NCI-H146 (cell line): ENCODE measurements around the gene LCA5L.
A peak's percentile ranks its signal among the peaks of the same experiment; 100 is the strongest.
"Not testable (repeated sequence)": the region's sequence is repeated elsewhere in the genome, so short reads cannot be mapped to it uniquely, and the experiment has no call there.

Experiments used
- DNase-seq: peaks from one replicate; lab custom pipeline; 2025; lab: John Stamatoyannopoulos, UW

Gene LCA5L

GRCh38 chr21:39387461-39388037 lies 58.0 kb downstream of the LCA5L start:
- peak; percentile 87 for DNase-seq

DNA sequence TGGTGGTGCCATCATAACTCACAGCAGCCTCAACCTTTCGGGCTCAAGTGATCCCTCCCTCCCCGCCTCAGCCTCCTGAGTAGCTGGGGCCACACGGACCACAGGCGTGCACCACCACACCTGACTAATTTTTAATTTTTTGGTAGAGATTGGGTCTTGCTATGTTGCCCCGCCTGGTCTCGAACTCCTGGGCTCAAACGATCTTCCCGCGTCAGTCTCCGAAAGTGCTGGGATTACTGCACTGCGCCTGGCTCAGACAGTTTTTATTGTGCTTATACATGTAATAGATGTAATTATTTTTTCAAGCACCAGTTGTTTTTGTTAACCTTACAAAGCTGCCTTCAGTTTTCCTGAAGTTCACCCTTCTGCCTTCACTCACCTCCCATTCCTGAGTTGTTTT lies 58.7 kb downstream of the LCA5L start:
- no peak for DNase-seq

GRCh38 chr21:39386194-39386593 lies 59.4 kb downstream of the LCA5L start:
- no peak for DNase-seq

- DNase-seq, result no peak
These were observed 60.1 kb downstream of the LCA5L start for GRCh38 chr21:39385299-39386145.

GRCh38 chr21:39384674-39385298 lies 60.8 kb downstream of the LCA5L start:
- no peak for DNase-seq

DNA sequence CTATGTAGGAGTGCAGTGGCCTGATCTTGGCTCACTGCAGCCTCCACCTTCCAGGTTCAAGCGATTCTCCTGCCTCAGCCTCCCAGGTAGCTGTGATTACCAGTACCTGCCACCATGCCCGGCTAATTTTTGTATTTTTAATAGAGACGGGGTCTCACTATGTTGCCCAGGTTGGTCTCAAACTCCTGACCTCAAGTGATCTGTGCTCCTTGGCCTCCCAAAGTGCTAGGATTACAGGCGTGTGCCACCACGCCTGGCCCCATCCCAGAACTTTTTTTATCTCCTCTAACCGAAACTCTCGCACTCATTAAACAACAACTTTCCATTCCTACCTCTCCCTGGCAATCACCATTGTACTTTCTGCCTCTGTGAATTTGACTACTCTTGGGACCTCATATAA lies 63.5 kb downstream of the LCA5L start:
- not testable (repeated sequence) for DNase-seq

- DNase-seq, result no peak
These were observed 64.6 kb downstream of the LCA5L start for GRCh38 chr21:39381009-39381408.

- DNase-seq, result peak; percentile 87
These were observed 65.3 kb downstream of the LCA5L start for GRCh38 chr21:39379986-39380891.

- DNase-seq, result no peak
These were observed 68.0 kb downstream of the LCA5L start for GRCh38 chr21:39377444-39378050.

DNA sequence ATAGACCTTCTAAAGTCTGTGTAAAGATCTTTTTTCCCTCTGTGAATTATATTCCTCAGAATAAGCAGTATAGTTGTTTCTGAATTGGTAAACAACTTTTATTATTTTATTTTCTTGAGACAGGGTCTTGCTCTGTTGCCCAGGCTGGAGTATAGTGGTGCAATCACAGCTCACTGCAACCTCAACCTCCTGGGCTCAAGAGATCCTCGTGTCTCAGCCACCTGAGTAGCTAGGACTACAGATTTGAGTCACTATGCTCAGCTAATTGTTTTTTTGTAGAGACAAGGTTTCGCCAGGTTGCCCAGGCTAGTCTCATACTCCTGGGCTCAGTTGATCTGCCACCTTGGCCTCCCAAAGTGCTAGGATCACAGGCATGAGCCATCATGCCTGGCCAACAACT lies 70.1 kb downstream of the LCA5L start:
- no peak for DNase-seq

DNA sequence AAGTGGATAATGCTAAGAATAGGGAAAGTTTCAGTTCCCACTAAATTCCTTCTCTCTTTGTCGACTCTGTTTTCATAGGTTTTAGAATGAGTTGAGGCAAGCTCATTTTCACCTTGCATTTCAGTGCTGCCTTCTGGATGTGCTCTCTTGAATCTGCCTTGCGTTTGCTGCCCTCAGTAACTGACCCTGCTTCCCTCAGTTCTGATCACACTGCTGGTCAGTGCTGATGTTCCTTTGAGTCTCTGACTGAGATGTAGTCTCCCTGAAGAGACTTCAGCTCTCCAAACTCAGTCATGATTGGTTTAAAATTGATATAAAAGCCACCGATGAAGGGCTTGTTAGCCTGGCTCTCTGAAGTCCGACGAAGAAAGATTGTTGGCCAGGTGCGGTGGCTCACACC lies 71.5 kb downstream of the LCA5L start:
- no peak for DNase-seq

GRCh38 chr21:39373634-39374033 lies 71.9 kb downstream of the LCA5L start:
- peak; percentile 35 for DNase-seq

GRCh38 chr21:39369896-39370288 lies 75.7 kb downstream of the LCA5L start:
- not testable (repeated sequence) for DNase-seq

DNA sequence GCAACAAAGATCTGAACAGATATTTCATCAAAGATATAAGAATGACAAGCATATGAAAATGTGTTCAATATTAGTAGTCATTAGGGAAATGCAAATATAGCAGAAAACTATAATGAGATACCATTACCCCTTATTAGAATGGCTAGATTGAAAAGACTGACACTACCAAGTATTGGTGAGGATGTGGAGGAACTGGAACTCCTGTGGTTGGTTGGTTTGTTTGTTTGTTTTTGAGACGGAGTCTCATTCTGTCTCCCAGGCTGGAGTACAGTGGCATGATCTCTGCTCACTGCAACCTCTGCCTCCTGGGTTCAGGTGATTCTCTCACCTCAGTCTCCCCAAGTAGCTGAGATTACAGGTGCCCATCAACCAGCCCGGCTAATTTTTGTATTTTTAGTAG lies 77.8 kb downstream of the LCA5L start:
- no peak for DNase-seq

DNA sequence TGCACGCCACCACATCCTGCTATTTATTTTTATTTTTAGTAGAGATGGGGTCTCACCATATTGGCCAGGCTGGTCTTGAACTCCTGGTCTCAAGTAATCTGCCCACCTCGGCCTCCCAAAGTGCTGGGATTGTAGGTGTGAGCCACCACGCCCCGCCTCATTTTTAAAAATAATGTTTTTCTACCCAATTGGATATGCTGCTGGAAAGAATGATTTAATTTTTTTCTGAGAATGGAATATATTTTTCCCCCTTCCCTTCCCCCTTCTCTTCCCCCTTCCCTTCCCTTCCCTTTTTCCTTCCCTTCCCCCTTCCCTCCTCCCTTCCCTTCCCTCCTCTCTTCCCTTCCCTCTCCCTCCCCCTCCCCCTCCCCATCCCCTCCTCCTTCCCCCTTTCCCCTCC lies 79.0 kb downstream of the LCA5L start:
- DNase-seq, result no peak

- DNase-seq, result no peak
These were observed 80.6 kb downstream of the LCA5L start for GRCh38 chr21:39364949-39365348.

DNA sequence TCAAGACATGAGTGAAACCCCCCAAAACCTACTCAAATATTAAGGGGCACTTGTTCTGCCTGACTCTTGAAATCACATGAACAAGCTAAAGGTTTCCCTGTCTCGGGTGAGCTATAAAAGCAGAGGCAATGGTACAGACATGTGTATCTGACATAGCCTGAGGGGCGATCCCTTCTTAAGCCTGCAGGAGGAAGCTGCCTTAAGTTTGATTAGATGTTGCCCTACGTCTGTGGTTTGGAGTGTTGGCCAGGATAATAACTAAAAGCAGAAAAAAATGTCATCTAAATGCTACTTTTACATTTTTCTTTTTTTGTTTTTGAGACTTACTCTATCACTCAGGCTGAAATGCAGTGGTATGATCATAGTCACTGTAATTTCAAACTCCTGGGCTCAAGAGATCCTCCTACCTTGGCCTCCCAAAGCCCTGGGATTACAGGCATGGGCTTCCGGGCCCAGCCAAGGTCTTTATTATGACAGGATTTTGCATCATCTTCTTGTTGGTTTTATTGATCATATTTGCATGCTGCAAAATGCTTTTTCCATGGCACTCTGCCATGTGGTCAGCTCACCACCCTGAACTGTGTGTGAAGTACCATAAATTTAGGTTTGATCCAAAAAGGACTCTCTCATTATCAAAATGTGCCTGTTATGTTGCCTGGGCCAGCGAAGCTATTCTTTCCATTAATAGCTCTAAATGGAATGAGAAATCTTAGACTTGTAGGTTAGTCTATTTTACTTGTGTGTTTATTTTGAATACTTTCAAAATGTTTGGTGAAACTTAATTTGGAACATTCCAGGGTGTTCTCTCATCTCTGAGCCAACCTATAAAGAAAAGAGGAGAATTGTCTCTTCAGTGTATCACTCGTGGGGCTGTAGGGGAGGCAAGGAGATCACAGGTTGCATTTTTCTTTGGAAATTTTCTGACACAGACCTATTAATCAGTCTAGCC lies 81.7 kb downstream of the LCA5L start:
- DNase-seq, result no peak

- DNase-seq, result no peak
These were observed 82.8 kb downstream of the LCA5L start for GRCh38 chr21:39362733-39363132.

DNA sequence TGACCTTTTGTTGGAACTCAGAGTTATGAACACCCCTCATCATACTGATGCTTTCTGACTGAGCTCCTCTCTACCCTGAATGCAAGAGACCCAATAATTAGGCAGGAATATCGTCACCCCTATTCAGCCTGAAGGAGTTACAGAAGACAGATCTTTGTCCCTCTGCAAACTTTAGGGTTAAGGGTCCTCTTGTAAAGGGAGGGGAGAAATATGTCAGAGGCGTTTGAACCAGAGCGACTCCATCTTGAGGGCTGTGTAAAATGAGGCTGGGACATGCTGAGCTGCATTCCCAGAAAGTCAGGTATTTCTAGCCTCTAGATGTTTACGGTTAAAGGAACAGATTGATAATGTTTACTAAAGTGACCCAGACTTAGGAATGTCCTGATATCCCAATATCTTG lies 86.2 kb downstream of the LCA5L start:
- no peak for DNase-seq
